ENCODE results near the gene TMEM126A. TPM values are rescaled to one million over a fixed set of nuclear protein-coding genes. Genes with fewer than 3 reads are reported as not detected.

The TMEM126A gene
- total RNA-seq, 6 experiments from 2014 or later = 32.0 to 52.4 (median 48.2) TPM

- Mint-ChIP-seq H3K36me3 (ENCODE audit: low read depth) (peaks cover 5% of the 10 kb centered on the region; the same call in 1 of the 2 replicates), H3K27me3 (ENCODE audit: insufficient read depth) (peaks cover 2% of the 10 kb centered on the region; the same call in 1 of the 2 replicates), H3K9me3 (no peaks in the 10 kb centered on the region), H3K4me3 (peak overlapping the region; percentile 80), H3K27ac (peak overlapping the region; percentile 55; the same call in 1 of the 2 replicates), H3K4me1 (ENCODE audit: low read depth) (peaks cover 48% of the 10 kb centered on the region)
- DNase-seq = no peak
- no peak for TF ChIP-seq CTCF (IDR thresholded peaks at IDR 0.05)
Measured at GRCh38 chr11:85682330-85683305, 34.9 kb downstream of the TMEM126A start.

GRCh38 chr11:85685125-85685819 lies 37.5 kb downstream of the TMEM126A start:
- Mint-ChIP-seq H3K36me3 (ENCODE audit: low read depth) (peaks cover 9% of the 10 kb centered on the region; the same call in 1 of the 2 replicates), H3K27ac (peak overlapping the region; percentile 97), H3K4me3 (peak overlapping the region; percentile 90), H3K9me3 (no peaks in the 10 kb centered on the region), H3K4me1 (ENCODE audit: low read depth) (peaks cover 48% of the 10 kb centered on the region), H3K27me3 (ENCODE audit: insufficient read depth) (peaks cover 2% of the 10 kb centered on the region; the same call in 1 of the 2 replicates)
- DNase-seq = peak; percentile 25
- no peak for TF ChIP-seq CTCF (IDR thresholded peaks at IDR 0.05)

GRCh38 chr11:85685820-85686459 lies 38.2 kb downstream of the TMEM126A start, which contains the start of gene CCDC89:
Gene CCDC89, minus strand, starts transcription at chr11:85686195. Its CDS starts 65 bp downstream, at chr11:85686130.
- H3K27ac Mint-ChIP-seq = peak within 1 kb of the TSS; percentile 97
- H3K27me3 Mint-ChIP-seq (ENCODE audit: insufficient read depth) = peaks cover 1% of the 10 kb centered on the region
- H3K36me3 Mint-ChIP-seq (ENCODE audit: low read depth) = peaks cover 9% of the 10 kb centered on the region; the same call in 1 of the 2 replicates
- peaks cover 48% of the 10 kb centered on the region for H3K4me1 Mint-ChIP-seq (ENCODE audit: low read depth)
- no peaks in the 10 kb centered on the region for H3K9me3 Mint-ChIP-seq
- peak; percentile 96 for DNase-seq
- no peak for TF ChIP-seq CTCF (IDR thresholded peaks at IDR 0.05)
- H3K4me3 Mint-ChIP-seq = peak within 1 kb of the TSS; percentile 90

GRCh38 chr11:85694385-85694980 lies 46.7 kb downstream of the TMEM126A start:
- peak; percentile 60 for DNase-seq
- peaks cover 34% of the 10 kb centered on the region for H3K4me1 Mint-ChIP-seq (ENCODE audit: low read depth)
- H3K4me3 Mint-ChIP-seq = no peak overlapping the region
- H3K36me3 Mint-ChIP-seq (ENCODE audit: low read depth) = peaks cover 36% of the 10 kb centered on the region
- H3K27me3 Mint-ChIP-seq (ENCODE audit: insufficient read depth) = peaks cover 1% of the 10 kb centered on the region
- H3K9me3 Mint-ChIP-seq = no peaks in the 10 kb centered on the region
- H3K27ac Mint-ChIP-seq = no peak overlapping the region
- TF ChIP-seq CTCF (IDR thresholded peaks at IDR 0.05) = peak; percentile 80

- peak; percentile 20 for DNase-seq
- no peak for TF ChIP-seq CTCF (IDR thresholded peaks at IDR 0.05)
- Mint-ChIP-seq H3K9me3 (no peaks in the 10 kb centered on the region), H3K27me3 (ENCODE audit: insufficient read depth) (peaks cover 1% of the 10 kb centered on the region), H3K27ac (peak overlapping the region; percentile 35), H3K36me3 (ENCODE audit: low read depth) (peaks cover 35% of the 10 kb centered on the region), H3K4me1 (ENCODE audit: low read depth) (peaks cover 34% of the 10 kb centered on the region), H3K4me3 (no peak overlapping the region)
Measured at GRCh38 chr11:85695546-85695945, 47.8 kb downstream of the TMEM126A start.

Data from HFFc6 (cell line).